Activated T-cell treated with anti-CD3 and anti-CD28 coated beads for 4 hours (primary cell): ENCODE results near the gene ARHGEF12.

Source experiments
- DNase-seq: peaks from one replicate; pipeline ENCODE4 v3.0.0-alpha.2; 2020

Gene ARHGEF12

DNA sequence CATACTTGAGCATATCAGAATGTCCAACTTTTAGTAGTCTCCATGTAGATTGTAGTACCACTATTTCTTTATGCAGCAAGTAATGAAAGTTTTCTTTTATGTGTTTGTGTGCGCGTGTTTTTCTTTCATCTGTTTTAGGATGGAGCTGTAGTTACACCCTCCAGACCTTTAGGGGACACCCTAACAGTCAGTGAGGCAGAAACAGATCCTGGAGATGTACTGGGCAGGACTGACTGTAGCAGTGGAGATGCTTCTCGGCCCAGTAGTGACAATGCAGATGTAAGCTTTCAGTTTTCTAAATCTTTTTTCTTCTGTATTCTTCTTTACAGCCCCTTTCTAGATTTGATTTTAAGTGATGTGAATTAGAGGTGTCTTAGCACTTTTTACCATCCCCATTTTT lies 95.4 kb downstream of the ARHGEF12 start:
- DNase-seq: no peak

DNA sequence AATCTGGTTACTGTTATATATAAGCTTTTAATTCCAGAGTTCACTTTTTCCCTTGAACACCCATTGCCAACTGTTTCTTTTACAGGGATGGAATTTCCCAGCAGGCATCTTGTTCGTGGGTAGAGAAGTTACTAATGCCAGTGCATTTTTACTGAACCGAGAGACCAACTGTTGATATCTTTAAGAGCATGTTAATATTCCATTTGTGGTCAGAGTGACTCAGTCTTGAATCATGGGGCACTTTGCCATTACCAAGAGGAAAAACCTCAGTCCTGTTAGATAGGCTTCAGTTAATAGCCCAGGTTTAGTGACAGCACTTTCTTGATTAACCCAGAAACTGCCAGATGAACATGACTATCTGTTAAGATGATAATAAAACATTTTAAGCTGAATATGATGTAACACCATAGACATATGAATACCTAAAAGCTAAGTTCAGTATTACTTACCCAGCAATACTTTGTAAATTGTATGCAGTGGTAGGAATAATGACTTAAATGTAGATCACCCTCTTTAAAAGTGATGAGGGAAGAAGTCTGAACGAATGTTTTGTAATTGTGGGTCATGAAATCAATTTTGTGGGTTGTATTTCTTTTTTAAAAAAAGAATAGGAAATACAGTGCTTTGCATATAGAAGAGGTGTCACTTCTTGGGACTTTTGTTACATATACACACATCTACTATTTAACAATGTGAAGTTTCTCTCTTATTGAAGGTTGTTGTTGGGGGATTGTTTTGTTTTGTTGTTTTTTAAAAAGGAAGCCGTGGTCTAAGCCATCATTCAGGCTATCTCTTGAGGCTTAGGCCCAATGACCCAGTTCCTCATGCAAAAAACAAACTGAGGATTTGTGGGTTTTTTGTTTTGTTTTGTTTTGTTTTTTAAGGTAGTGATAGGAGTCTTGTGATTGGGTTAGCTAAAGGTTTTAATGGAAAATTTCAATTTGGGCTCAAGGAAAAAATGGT lies 96.1 kb downstream of the ARHGEF12 start:
- DNase-seq: no peak

DNA sequence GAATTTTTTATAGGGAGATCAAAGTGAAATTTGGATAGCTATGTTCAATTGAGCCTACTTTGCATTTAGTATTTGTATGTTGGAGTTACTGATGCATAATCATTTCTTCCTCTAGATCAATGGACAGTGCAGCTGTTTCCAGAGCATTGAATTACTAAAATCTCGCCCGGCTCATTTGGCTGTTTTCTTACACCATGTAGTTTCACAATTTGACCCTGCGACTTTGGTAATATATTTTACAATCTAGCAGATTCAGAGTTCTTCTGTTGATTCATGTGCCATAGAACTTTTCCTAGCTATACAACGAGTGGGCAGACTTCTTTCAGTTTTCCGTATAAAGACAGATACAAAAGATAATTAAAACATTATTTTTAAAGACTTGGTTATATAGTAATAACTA lies 105.4 kb downstream of the ARHGEF12 start:
- no peak for DNase-seq

DNA sequence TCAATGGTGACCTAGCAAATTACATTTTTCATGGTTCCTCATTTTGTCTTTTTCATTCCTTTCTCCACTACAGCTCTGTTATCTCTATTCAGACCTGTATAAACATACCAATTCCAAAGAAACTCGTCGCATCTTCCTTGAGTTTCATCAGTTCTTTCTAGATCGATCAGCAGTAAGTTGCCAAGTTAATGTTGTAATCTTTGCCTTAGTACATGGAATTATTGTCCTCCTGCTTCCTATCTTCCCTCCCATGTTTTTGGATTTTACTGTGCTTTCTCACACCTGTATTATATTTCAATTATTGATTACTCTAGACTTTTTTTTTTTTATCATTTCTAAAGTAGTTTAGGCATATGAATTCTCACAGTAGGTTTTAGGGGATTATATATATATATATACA lies 105.8 kb downstream of the ARHGEF12 start:
- DNase-seq: no peak

DNA sequence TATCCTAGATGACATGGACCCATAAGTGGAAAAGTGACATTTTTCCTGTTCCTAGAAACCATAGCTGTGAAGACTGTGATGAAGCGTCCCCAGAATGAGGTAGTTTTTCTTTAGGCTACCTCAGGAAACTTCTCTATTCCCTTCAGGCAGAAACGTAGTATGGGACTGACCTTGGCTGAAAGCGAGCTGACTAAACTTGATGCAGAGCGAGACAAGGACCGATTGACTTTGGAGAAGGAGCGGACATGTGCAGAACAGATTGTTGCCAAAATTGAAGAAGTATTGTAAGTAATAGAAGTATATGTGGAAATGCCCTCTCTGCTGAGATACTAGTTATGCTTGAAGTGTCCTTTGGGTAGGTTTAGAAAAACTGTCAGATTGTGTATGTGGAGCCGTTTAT lies 110.6 kb downstream of the ARHGEF12 start:
- no peak for DNase-seq

DNA sequence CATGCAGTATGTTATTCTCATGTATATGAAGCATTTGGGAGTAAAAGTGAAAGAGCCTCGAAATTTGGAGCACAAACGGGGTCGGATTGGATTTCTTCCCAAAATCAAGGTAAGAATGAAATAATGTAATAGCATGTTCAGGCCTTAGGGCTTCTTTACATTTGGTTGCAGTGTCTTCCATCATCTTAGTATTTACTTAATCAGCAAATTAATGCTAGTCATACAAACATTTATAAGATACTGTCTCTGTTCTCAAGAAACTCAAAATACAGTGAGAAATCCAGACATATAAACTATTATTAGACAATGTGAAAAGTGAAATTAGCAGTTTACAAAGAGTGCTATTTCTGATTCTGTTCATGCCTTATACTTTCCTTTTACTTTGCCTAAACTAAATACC lies 112.0 kb downstream of the ARHGEF12 start:
- DNase-seq: no peak

DNA sequence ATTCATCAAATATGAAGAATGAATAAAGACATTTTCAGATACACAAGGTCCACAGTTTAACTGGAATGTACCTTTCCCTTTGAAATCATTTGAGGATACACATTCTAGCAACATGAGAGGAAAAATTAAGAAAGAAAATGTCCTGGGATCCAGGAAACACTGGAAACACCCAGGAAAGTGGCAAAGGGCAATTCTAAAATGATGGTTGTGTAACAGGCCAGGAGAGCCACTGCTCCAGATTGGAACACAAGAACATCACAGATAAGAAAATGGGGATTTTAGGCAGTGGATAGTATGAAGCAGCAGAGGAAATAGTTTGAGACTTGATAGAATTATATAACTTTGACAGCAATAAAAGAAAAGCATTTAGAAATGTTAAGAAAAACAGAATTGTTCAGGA lies 119.3 kb downstream of the ARHGEF12 start:
- no peak for DNase-seq

DNA sequence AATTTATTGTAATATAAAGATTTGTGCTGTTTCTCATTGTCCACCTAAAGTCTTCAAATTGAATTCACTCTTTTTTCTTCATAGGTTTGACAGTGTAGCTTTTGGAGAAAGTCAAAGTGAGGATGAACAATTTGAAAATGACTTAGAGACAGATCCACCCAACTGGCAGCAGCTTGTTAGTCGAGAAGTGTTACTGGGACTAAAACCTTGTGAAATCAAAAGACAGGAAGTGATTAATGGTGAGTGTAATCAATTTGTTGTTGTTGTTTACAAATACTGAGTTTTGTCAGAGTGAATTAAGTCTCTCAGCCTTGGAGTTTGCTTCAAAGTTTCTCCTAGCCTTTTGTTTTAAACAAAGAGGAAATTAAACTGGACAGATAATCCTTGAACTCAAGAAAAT lies 121.8 kb downstream of the ARHGEF12 start:
- DNase-seq: no peak

DNA sequence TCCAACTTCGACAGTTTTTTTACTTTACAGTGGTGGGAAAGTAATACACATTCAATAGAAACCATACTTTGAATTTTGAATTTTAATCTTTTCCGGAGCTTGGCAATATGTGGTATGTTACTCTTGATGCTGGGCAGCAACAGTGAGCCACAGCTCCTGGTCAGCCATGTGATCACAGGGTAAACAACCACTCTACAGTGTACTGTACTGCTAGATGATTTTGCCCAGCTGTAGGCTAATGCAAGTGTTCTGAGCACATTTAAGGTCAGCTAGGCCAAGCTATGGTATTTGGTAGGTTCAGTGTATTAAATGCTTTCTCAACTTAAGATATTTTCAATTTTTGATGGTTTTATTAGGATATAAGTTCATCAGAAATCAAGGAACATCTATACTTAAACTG lies 126.6 kb downstream of the ARHGEF12 start:
- DNase-seq: no peak

DNA sequence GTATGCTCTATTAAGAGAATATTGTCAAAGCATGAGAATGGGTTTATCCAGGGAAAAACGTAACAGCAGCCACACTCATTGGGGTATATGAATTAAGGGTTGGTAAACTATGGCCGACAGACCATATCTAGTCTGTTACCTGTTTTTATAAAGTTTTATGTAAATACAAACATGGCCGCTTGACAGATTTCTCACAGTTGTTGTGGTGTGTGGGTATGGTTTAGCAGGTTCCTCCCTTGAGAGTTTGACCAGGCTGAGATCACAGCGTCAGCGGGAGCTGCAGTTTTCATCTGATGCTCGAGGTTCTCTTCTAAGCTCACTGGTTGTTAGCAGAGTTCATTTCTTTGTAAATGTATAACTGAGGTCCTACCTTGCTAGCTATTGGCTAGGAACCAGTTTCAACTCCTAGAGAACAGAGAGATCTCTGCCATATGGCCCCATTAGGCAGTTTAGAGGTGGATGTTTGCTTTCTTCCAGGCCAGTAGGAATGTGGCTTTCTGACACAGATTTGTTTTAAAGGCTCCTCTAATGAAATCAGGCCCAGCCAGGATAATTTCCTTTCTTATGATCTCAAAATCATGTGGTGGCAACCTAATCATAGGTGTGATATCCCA lies 129.8 kb downstream of the ARHGEF12 start:
- no peak for DNase-seq

DNA sequence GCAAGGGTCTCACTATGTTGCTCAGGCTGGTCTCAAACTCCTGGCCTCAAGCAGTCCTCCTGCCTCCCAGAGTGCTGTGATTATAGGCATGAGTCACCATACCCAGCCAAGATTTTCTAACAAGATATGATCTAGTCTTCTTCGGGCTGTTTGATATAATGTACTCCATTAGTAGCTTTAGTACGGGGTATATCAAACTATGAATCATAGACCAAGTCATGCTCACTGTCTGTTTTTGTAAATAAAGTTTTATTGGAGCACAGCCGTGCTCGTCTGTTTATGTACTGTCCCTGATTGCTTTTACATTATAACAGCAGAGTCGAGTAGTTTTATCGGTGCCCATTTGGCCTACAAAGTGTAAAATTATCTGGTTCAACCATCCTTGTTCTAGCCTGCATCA lies 131.4 kb downstream of the ARHGEF12 start:
- no peak for DNase-seq

DNA sequence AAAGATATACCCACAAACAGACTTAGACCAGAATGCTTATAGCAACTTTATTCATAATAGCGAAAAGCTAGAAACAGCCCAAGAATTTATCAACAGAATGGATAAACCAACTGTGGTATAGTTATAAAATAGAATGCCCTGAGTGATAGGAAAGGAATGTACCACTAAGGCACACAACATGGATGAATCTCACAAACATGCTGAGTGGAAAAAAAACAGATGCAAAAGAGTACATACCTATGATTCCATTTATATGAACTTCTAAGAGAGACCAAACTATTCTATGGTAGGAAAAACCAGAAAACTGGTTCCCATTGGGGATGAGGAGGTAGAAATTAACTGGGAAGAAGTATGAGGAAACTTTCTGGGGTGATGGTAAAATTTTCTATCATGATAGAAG lies 134.9 kb downstream of the ARHGEF12 start:
- DNase-seq: no peak

DNA sequence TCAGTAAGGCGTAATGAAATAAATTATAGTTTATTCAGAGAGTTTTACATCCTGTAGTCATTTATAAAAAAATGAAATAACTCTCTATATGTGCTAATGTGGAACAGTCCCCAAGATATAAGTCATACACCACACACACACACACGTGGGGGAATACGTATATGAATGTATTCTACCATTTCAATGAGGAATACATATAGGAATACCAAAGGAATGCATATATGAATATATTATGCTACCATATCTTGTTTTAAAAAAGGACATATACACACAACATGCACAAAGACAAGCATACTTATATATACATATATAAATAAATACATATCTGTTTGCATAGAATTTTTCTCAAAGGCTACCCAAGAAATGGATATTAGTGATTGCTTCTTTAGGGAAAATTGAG lies 135.8 kb downstream of the ARHGEF12 start:
- DNase-seq: no peak

DNA sequence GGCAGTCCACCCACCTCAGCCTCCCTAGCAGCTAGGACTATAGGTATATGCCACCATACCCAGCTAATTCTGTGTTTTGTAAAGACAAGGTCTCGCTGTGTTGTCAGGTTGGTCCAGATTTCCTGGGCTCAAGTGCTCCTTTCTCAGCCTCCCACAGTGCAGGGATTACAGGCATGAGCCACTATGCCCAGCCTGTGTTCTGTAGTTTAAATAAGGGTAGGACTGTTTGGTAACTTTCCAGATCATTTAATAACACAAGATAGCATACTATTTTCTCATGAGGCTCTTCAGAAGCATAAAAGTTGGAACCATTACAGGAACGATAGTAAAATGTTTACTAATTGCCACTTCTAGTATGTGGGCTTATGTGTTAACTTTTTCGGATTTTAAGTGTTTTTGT lies 137.3 kb downstream of the ARHGEF12 start:
- no peak for DNase-seq

DNA sequence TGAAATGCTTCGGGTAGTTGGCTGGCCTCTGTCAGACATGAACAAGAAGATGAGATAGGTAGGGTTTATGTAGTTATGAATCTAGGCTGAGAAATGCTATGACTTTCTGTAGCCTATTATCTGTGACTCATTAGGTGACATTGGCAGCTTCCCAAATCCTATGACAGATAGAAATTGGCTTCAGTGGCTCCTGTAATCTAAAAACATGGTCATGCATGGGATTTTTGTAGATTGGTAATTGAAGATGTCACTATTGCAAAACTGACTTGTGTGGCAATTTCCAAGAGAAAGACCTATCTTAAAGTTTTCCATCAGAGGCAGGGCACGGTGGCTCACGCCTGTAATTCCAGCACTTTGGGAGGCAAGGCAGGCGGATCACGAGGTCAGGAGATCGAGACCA lies 145.9 kb downstream of the ARHGEF12 start:
- no peak for DNase-seq

DNA sequence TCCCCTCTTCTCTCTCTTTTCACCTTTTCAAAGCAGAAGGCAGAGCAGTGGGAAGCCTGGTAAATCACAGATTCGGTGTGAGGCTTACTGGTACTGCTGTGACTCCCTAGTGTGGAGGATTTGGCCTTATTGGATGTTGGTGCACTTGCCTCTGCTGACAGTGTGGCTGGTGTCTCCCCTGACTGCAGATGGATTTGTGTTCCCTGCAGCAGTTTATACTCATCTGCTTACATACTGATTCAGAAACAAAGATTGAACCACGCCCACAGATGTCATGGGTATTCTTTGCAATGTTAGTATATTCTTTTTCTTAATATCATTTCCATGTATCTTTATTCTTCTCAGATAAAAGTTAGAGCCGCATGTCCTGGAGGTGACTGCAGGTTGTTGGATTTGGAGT lies 148.5 kb downstream of the ARHGEF12 start:
- DNase-seq: no peak

DNA sequence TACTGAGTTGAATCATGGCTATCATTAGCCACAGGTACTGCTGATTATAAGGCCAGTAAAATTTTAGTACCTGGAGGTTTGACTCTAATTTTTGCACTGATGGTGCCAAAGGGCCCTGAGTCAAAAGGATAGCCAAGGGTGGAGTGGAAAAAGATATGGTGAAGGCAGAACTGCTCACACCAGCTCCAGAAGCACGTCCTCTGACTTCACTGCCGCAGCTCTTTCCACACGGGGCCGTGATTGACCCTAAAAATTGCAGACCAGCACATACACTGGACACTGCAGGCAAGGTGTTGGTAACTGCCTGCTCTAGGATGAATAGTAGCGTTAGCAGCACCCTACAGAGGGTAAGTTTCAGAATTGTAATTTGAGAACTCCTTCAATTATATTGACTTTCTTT lies 149.9 kb downstream of the ARHGEF12 start:
- no peak for DNase-seq

DNA sequence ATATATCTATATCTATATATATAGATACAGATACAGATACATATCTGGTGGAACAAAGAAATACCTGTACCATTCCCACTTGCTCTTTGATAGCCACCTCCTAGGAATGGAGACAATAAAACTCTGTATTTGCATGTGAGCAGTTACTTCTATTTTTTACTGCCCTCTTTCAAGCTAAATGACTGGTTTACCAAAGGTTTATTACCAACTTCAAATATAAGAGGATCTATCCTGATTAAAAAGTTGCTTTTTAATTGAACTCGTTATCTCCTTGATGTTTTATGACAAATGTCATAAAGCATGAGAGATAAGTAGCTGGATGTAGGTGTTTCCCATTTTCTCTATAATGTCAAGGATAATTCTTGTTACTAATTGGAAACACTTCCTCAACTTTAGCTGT lies 153.6 kb downstream of the ARHGEF12 start:
- DNase-seq: no peak

DNA sequence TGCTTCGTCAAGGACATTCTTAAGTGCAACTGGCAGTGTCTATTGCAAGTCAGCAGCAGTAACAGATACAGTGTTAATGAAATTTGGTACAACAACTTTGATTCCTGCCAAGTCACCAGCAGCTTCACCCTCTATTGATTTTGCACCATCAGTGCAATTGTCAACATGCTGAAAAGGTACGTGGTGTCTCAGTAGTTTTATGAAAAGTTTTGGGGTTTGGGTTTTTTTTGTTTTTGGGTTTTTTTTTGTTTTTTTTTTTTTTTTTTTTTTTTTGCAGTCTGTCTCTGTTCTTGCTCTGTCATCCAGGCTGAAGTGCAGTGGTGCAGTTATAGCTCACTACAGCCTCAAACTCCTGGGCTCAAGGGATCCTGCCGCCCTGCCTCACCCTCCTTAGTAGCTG lies 156.3 kb downstream of the ARHGEF12 start:
- DNase-seq: no peak

DNA sequence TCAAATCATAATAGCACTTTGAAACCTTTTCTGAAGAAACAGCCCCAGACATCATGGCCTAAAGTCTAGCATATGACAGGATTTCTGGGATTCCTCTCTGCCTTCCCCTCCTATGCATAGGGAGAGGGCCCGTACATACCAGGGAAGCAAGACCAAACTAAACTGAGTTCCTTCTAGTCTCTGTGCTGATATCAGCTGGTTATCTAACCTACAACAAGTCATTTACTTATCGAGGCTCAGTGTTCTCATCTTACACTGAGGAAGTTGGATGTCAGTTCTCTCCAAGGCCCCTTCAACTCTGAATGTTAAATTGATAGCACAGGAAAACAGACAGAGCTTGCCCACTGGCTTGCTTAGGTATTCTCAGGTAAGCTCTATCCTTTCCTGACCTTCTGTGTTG lies 158.4 kb downstream of the ARHGEF12 start:
- no peak for DNase-seq

DNA sequence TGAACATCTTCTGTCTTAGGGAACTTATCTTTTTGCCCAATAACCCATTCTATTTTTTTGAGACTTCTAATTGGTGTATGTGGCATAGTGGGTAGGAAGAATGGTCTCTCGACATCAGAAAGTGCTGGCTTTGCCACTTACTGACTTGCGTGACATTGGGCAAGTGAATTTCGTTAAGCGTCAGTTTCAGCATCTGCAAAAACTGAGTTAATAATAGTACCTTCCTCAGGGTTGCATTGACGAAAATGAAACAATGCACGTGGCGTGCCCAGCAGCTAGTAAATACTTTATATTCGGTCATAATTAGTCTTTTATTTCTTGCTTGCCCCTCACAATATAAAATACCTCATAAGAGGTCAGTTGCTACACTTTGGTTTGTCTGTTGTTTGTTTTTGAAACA lies 162.9 kb downstream of the ARHGEF12 start:
- DNase-seq: no peak

DNA sequence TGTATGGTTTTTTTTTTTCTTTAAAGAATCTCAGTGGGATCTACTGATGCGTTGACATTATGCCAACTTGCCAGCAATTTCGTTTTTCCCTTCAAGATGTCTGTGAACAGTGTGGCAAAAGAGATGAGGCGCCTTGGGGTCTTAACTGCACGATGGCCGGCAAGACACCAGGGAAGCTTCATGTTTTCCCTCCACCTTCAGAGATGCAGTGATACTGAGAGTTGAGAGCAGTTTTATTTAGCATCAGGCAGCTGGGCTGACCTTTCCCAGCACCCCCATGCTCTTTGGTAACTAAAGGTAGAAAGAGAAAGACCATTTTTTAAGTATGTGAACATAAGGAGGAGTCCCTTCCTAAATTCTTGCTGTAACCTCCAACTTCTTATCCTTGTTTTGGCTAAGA lies 163.6 kb downstream of the ARHGEF12 start:
- DNase-seq: no peak

DNA sequence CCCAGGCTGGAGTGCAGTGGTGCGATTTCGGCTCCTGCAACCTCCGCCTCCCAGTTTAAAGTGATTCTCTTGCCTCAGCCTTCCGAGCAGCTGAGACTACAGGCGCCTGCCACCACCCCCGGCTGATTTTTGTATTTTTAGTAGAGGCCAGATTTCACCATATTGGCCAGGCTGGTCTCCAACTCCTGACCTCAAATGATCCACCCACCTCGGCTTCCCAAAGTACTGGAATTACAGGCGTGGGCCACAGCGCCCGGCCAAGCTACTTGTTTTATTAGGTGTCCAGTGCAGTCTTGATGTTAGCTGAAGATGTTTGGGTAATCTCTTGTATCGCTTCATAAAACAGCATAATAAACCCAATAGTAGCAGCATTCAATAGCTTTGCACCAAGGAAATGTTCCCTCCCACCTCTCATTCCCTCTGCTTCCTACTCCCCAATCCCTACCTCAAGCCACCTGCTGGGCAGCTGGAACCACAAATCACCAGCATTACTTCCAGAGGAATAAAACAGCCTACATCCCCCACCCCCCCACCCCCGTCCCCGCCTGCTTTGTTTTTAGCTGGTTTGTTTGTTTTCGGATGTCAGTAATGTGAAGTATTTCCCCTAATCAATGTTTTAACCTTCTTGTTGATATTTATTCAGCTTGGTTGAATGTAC lies 164.3 kb downstream of the ARHGEF12 start:
- DNase-seq: no peak

DNA sequence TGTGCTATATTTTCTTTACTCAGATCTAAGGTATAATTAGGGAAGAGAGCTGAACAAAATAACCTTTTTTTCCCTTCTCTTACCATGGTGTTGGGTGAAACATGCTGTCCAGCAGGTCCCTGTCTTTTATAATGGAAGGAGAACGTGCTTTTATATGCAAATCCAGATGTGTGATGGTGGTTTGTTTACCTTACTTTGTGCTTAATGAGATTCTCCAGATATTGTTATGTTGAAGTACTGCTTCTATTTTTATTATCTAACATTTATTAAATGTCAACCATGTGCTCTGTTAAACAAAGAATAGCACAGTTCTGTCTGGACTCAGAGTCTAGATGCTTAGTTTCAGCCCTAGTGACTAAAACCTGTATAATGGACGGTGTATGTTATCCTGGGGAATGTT lies 165.2 kb downstream of the ARHGEF12 start:
- no peak for DNase-seq
